D721Med (cell line): ENCODE results near the gene CHCHD6.

Experiments
- DNase-seq: peaks from one replicate; pipeline ENCODE4 v3.0.0; 2011; ENCODE audit warnings: low spot score; ENCODE audit not compliant: insufficient read length
- FAIRE-seq: peaks from 2 replicates; lab custom pipeline; 2011; peaks lifted over from hg19 to GRCh38; lab: Jason Lieb, UNC
- CTCF ChIP-seq: IDR thresholded peaks from 2 replicates; pipeline ENCODE4 v1.5.1; 2012; ENCODE audit warnings: mild to moderate bottlenecking, control low read depth; ENCODE audit not compliant: insufficient read depth; ENCODE audit errors: missing control alignments

The CHCHD6 gene

DNA sequence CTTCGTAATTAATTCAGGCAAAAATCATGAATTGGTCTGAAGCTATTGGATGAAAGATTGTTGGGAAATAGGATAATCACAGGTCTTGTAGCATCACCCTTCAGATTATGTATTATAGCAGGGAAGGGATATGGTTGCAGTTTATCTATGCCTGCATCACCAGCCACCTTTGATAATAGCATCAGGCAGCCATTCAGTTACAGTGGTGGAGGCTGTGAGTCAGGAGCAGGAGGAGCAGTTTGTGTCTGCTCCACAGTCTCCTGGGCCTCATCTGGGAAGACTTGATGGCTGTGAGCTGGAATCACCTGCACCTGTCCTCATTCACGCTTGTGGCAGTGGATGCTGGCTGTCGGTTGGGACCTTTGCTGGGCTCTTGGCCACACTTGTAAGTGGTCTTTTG, 174.6 kb downstream of the CHCHD6 start:
- FAIRE-seq (no peak), DNase-seq (no peak)
- no peak for TF ChIP-seq CTCF

- no peak for DNase-seq
- no peak for FAIRE-seq
- TF ChIP-seq CTCF = no peak
These were observed 176.9 kb downstream of the CHCHD6 start for GRCh38 chr3:126880901-126881300.

DNA sequence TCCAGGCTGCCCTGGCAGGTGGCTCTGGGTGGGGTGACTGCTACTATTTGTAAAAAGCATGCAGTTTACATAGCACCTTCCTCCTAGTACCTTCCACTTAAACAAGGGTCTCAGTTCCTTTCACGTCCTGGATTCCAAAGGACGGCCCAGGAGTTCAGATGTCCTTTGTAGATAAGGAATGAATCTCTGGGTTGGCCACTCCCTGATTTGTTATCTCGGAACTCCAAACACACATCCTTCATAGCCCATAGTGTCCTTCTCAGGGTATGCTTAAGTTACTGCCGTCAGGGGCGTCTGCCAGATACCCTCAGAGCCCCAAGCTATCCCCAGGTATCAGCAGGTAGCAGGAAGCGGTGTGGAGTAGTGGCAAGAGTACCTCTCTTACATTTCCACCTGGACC, 177.8 kb downstream of the CHCHD6 start:
- FAIRE-seq = no peak
- no peak for TF ChIP-seq CTCF
- DNase-seq = no peak

DNA sequence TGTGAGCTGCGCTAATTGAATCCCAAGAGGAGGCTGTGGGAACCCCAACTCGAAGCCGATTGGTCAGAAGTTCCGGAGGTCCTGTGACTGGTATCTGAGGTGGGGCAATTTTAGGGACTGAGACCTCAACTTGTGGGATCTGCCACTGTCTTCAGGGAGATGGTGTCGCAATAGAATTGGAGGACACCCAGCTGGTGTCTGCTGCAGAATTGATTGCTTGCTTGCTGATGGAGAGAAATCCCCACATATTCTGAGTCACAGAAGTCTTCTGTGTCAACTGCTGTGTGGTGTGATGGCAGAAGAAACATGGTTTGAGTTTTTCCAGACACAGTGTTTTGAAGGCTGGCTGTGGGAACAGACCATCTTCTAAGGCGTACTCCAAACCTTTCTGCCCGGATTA, 179.2 kb downstream of the CHCHD6 start:
- DNase-seq (no peak), FAIRE-seq (no peak)
- no peak for TF ChIP-seq CTCF

GRCh38 chr3:126885425-126885824, 181.4 kb downstream of the CHCHD6 start:
- no peak for TF ChIP-seq CTCF
- DNase-seq (no peak), FAIRE-seq (no peak)

- TF ChIP-seq CTCF = no peak
- FAIRE-seq = no peak
- DNase-seq = no peak
These were observed 182.2 kb downstream of the CHCHD6 start for GRCh38 chr3:126886217-126886616.

DNA sequence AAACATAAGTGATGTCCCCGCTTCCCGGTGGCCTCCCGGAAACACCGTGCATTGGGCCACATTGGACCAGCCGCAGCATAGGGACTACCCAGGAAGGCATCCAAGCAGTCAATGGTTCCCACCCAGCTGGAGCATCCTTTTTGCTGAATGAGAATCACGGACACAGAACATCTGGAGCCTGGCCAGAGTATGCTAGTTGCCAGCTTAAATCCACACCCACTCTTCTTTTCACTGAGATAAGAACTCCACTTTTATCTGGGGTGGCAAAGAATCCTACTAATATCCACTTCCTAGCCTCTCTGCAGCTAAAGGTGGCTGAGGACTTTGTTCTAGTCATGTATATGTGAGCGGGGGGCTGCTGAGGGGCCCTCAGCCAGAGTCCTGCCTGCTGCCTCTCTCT, 183.6 kb downstream of the CHCHD6 start:
- FAIRE-seq = no peak
- TF ChIP-seq CTCF = no peak
- DNase-seq = no peak
